Parathyroid adenoma (tissue), 2 donors: ENCODE data around the gene SLC26A1.

Source experiments
- H2AFZ ChIP-seq: fragments of 300-600 bp; sonication (generic); one replicate; pipeline ENCODE4 v1.7.0; 2017; ENCODE audit warnings: antibody characterized with exemption, mild to moderate bottlenecking
- H3K27ac ChIP-seq: fragments of 300-600 bp; sonication (generic); one replicate; pipeline ENCODE4 v1.7.0; 2017
- H3K27me3 ChIP-seq: fragments of 300-600 bp; sonication (generic); one replicate; pipeline ENCODE4 v1.7.0; 2017; ENCODE audit warnings: low read length; ENCODE audit not compliant: control insufficient read depth, insufficient read depth
- H3K36me3 ChIP-seq: fragments of 300-600 bp; sonication (generic); one replicate; pipeline ENCODE4 v1.7.0; 2017; ENCODE audit warnings: low read length; ENCODE audit not compliant: control insufficient read depth, insufficient read depth
- H3K4me1 ChIP-seq: fragments of 300-600 bp; sonication (generic); one replicate; pipeline ENCODE4 v1.7.0; 2017; ENCODE audit warnings: control low read depth
- H3K4me2 ChIP-seq: fragments of 300-600 bp; sonication (generic); one replicate; pipeline ENCODE4 v1.7.0; 2017; ENCODE audit warnings: low read length
- H3K4me3 ChIP-seq: fragments of 300-600 bp; sonication (generic); one replicate; pipeline ENCODE4 v1.7.0; 2017; ENCODE audit warnings: low read depth, low read length
- H3K79me2 ChIP-seq: fragments of 300-600 bp; sonication (generic); one replicate; pipeline ENCODE4 v1.7.0; 2017; ENCODE audit warnings: control low read depth
- H3K9ac ChIP-seq: fragments of 300-600 bp; sonication (generic); one replicate; pipeline ENCODE4 v1.7.0; 2017; ENCODE audit warnings: mild to moderate bottlenecking
- H3K9me3 ChIP-seq: fragments of 300-600 bp; sonication (generic); one replicate; pipeline ENCODE4 v1.7.0; 2017; ENCODE audit warnings: low read length; ENCODE audit not compliant: control insufficient read depth
- TF ChIP-seq, protein P1 (sequence below): fragments of 300-600 bp; sonication (generic); IDR thresholded peaks from one replicate; pipeline ENCODE4 v1.7.0; 2017; ENCODE audit warnings: antibody characterized with exemption, mild to moderate bottlenecking
- donor health status: primary hyperparathyroidism.

SLC26A1 gene

DNA sequence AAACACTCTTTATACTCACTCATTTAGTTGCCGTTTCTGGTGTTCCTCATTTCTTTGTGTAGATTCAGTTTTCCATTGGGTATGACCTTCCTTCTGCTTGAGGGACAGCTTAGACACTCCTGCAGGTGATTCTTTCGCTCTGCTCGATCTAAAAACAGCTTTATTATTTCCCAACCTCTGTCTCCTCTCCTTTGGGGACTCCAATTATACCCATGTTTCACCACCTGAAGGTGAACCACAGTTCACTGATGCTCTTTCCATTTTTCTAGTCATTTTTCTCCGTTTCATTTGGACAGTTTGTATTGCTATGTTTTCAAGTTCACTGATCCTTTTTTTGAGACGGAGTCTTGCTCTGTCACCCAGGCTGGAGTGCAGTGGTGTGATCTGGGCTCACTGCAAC, 13.7 kb upstream of the SLC26A1 start:
- Histone ChIP-seq H3K79me2 (no peaks in the 10 kb centered on the region), H3K9ac (no peak overlapping the region), H3K27ac (no peak overlapping the region), H3K4me1 (peaks cover 2% of the 10 kb centered on the region), H3K36me3 (no peaks in the 10 kb centered on the region), H3K27me3 (peaks cover 10% of the 10 kb centered on the region), H3K9me3 (no peaks in the 10 kb centered on the region), H3K4me3 (no peak overlapping the region), H3K4me2 (no peak overlapping the region), H2AFZ (no peak overlapping the region)
- TF ChIP-seq, protein P1, sequence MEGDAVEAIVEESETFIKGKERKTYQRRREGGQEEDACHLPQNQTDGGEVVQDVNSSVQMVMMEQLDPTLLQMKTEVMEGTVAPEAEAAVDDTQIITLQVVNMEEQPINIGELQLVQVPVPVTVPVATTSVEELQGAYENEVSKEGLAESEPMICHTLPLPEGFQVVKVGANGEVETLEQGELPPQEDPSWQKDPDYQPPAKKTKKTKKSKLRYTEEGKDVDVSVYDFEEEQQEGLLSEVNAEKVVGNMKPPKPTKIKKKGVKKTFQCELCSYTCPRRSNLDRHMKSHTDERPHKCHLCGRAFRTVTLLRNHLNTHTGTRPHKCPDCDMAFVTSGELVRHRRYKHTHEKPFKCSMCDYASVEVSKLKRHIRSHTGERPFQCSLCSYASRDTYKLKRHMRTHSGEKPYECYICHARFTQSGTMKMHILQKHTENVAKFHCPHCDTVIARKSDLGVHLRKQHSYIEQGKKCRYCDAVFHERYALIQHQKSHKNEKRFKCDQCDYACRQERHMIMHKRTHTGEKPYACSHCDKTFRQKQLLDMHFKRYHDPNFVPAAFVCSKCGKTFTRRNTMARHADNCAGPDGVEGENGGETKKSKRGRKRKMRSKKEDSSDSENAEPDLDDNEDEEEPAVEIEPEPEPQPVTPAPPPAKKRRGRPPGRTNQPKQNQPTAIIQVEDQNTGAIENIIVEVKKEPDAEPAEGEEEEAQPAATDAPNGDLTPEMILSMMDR: no peak

DNA sequence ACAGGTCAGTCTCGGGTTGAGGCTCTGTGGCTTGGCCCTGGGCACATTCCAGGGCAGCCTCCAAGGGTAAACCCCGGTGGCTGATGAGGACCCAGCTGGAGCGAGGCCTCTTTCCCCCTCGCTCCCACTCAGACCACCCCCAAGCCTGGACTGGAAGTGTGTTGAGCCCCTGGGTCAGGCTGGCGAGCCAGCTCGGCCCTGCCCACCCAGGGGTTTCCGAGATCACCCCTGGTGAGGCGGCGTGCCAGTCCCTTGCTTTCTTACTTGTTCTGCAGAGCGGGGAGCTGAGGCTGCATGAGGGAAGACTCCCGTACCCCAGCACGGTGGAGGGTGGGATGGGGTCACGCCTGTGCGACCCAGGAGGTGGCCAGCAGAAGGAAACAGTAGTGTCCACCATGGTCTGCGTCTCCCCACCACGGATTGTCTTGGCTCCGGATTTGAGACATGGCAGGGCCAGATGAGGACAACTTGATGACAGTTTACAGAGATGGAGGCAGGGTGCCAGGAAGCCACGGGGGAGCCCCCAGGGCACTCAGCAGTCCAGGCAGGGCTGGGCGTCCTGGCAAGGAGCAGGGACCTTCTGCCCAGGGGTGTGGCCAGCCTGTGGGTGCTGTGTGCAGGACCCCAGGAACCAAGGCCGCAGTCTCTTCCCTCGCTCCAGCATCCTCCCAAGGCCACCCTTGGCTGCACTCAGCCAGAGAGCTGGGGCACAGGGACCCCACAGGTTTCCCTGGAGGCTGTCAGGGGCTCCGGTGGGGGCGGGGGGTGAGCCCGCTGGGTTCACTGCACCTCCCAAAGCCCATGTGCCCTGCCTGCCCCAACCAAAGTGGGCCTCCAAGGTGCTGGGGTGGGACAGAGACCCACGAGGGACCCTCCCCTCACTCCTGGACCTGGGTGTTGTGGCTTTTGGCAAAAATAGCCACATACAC, 11.6 kb upstream of the SLC26A1 start:
- Histone ChIP-seq H2AFZ (no peak overlapping the region), H3K36me3 (no peaks in the 10 kb centered on the region), H3K79me2 (no peaks in the 10 kb centered on the region), H3K4me2 (no peak overlapping the region), H3K9me3 (no peaks in the 10 kb centered on the region), H3K4me3 (no peak overlapping the region), H3K27ac (no peak overlapping the region), H3K4me1 (peaks cover 2% of the 10 kb centered on the region), H3K27me3 (peaks cover 14% of the 10 kb centered on the region), H3K9ac (no peak overlapping the region)
- TF ChIP-seq, protein P1: no peak

DNA sequence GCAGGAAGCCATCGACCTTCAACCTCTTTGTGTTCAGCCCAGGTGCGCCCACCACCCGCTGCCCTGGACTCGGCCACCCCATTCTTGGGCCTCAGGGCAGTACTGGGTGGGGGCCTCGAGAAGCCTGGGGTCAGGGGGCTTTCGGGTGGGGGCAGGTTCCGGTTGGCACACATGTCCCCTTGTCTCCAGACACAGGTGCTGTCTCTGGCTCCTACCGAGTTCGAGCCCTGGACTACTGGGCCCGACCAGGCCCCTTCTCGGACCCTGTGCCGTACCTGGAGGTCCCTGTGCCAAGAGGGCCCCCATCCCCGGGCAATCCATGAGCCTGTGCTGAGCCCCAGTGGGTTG, 10.8 kb upstream of the SLC26A1 start:
- no peaks in the 10 kb centered on the region for H3K79me2 ChIP-seq
- peaks cover 14% of the 10 kb centered on the region for H3K27me3 ChIP-seq

DNA sequence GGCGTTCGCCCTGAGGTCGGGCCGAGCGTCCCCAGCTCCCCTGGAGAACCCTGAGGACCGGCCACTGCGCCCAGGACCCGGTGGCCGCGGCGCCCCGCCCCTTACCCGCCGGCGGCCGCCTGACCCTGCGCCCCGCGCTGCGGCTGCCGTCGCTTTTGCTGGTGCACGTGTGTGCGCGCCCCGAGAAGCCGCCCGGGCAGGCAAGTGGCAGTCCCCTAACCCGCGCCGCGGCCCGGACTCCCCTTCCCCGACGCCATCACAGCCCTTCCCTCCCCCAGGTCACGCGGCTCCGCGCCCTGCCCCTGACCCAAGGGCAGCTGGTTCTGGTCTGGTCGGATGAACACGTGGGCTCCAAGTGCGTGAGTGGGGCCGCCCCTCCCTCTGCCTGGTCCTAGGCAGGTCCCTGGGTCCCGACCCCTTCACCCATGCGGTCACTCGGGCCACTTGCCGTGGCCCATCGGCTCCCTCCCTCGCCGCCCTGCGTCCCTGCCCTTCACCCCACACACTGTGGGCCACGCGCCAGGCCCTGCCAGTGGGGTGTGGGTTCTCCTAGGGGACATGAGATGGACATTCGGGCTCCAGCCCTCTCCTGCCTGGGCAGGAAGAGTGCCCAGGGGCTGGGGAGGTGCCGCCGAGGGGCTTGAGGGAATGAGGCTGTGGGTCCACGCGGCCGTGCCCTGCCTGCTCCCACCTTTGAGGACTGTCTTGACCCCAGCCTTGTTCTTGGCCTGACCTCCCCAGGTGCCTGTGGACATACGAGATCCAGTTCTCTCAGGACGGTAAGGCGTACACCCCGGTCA, 10.3 kb upstream of the SLC26A1 start:
- Histone ChIP-seq H3K27me3 (peaks cover 14% of the 10 kb centered on the region), H2AFZ (no peak overlapping the region), H3K4me3 (no peak overlapping the region)

More for the DNA sequence above, 10.8 kb upstream of the SLC26A1 start:
- Histone ChIP-seq H3K27ac (no peak overlapping the region), H3K4me2 (no peak overlapping the region), H3K9me3 (no peaks in the 10 kb centered on the region), H2AFZ (no peak overlapping the region), H3K36me3 (no peaks in the 10 kb centered on the region), H3K4me3 (no peak overlapping the region), H3K9ac (no peak overlapping the region), H3K4me1 (peaks cover 2% of the 10 kb centered on the region)
- TF ChIP-seq, protein P1: no peak

More for the DNA sequence above, 10.3 kb upstream of the SLC26A1 start:
- Histone ChIP-seq H3K27ac (no peak overlapping the region), H3K9ac (no peak overlapping the region), H3K4me2 (no peak overlapping the region), H3K79me2 (no peaks in the 10 kb centered on the region), H3K4me1 (peaks cover 2% of the 10 kb centered on the region), H3K9me3 (no peaks in the 10 kb centered on the region), H3K36me3 (no peaks in the 10 kb centered on the region)
- TF ChIP-seq, protein P1: no peak
